A549 (cell line): ENCODE results near the gene CYP2S1. TPM values are rescaled to one million over a fixed set of nuclear protein-coding genes. Genes with fewer than 3 reads are reported as not detected.

Experiments
- ATAC-seq, 2 experiments: fragments of 200-7000 bp in 1 of 2; fragments of >200 bp in 1 of 2; cut with Nextera tagmentation in 1 of 2; cut with Tn5 transposase in 1 of 2; 3 replicates each; pipeline versions ENCODE4 v1.8.0 to v1.9.1; 2018 to 2020; ENCODE audit warnings: mild to moderate bottlenecking in 1 of 2, moderate library complexity in 1 of 2
- CTCF ChIA-PET: fragments of 300-600 bp; sonication (Branson Sonifier 250); formaldehyde crosslinking; extraction: SDS; loops from one replicate; lab custom pipeline; 2021; ENCODE audit warnings: antibody characterized with exemption, inconsistent platforms; lab: Yijun Ruan, JAX
- POLR2A ChIA-PET: fragments of 350-600 bp; formaldehyde crosslinking; extraction: SDS; loops from one replicate; lab custom pipeline; 2021; ENCODE audit warnings: antibody characterized with exemption, inconsistent platforms; lab: Yijun Ruan, JAX
- DNase-seq, 2 experiments: peaks; one replicate each; pipeline versions ENCODE4 v3.0.0 to v3.0.0-alpha.2; 2011 to 2016; ENCODE audit warnings: low read depth in 1 of 2, low spot score in 1 of 2
- FAIRE-seq: peaks from 2 replicates; lab custom pipeline; 2011; peaks lifted over from hg19 to GRCh38; lab: Jason Lieb, UNC
- H3K27ac ChIP-seq, 2 experiments: fragments of >200 bp; sonication (Bioruptor Twin); formaldehyde crosslinking; 3 replicates each; pipeline ENCODE4 v1.5.1; 2016 to 2017
- H3K4me1 ChIP-seq: fragments of >200 bp; sonication (Bioruptor Twin); formaldehyde crosslinking; 3 replicates; pipeline ENCODE4 v1.6.1; 2016
- H3K4me2 ChIP-seq: fragments of >200 bp; sonication (Bioruptor Twin); formaldehyde crosslinking; 3 replicates; pipeline ENCODE4 v1.6.1; 2016
- H3K4me3 ChIP-seq: fragments of >200 bp; sonication (Bioruptor Twin); formaldehyde crosslinking; 3 replicates; pipeline ENCODE4 v1.5.1; 2016
- H3K9me3 ChIP-seq: fragments of >200 bp; sonication (Bioruptor Twin); formaldehyde crosslinking; 3 replicates; pipeline ENCODE4 v1.6.1; 2016
- BHLHE40 ChIP-seq: IDR thresholded peaks from 2 replicates; pipeline ENCODE4 v1.6.1; 2012; ENCODE audit warnings: low read depth, low read length, inconsistent platforms
- CBX2 ChIP-seq: fragments of 200-600 bp; sonication (generic); IDR thresholded peaks from 2 replicates; pipeline ENCODE4 v1.6.1; 2016; ENCODE audit warnings: low read depth, mild to moderate bottlenecking, borderline replicate concordance
- CBX8 ChIP-seq: fragments of 200-600 bp; sonication (generic); IDR thresholded peaks from 2 replicates; pipeline ENCODE4 v1.6.1; 2016
- E2F6 ChIP-seq: IDR thresholded peaks from 2 replicates; pipeline ENCODE4 v1.6.1; 2012; ENCODE audit warnings: low read depth, borderline replicate concordance
- ELK1 ChIP-seq: fragments of 150-350 bp; IDR thresholded peaks from 2 replicates; pipeline ENCODE4 v1.6.1; 2014; ENCODE audit warnings: low read depth, mild to moderate bottlenecking, low read length
- FOSB ChIP-seq: fragments of 250-450 bp; sonication (Bioruptor Pico); IDR thresholded peaks from 2 replicates; pipeline ENCODE4 v1.5.0; 2020; ENCODE audit warnings: mild to moderate bottlenecking, moderate library complexity
- FOSL2 ChIP-seq, 2 experiments: fragments of 450-650 bp in 1 of 2; fragments of >200 bp in 1 of 2; sonication (Bioruptor Twin) in 1 of 2; formaldehyde crosslinking; IDR thresholded peaks; 2 replicates each; pipeline versions ENCODE4 v1.5.0 to v1.6.1; 2016 to 2020; ENCODE audit warnings: mild to moderate bottlenecking in 1 of 2, moderate library complexity in 1 of 2
- FOXS1 ChIP-seq: fragments of 250-450 bp; sonication (Bioruptor Pico); IDR thresholded peaks from 2 replicates; pipeline ENCODE4 v1.5.0; 2020; ENCODE audit warnings: mild to moderate bottlenecking, moderate library complexity
- HDAC2 ChIP-seq: fragments of 200-600 bp; sonication (generic); IDR thresholded peaks from 2 replicates; pipeline ENCODE4 v1.6.1; 2016
- HOXB5 ChIP-seq: fragments of 250-450 bp; sonication (Bioruptor Pico); IDR thresholded peaks from 2 replicates; pipeline ENCODE4 v1.5.0; 2020; ENCODE audit warnings: mild to moderate bottlenecking, moderate library complexity
- JUNB ChIP-seq: fragments of >200 bp; sonication (Bioruptor Twin); formaldehyde crosslinking; IDR thresholded peaks from 2 replicates; pipeline ENCODE4 v1.6.1; 2016
- KDM1A ChIP-seq: fragments of 200-600 bp; sonication (generic); IDR thresholded peaks from 2 replicates; pipeline ENCODE4 v1.6.1; 2016; ENCODE audit warnings: low read depth, mild to moderate bottlenecking
- KDM5A ChIP-seq: fragments of 200-600 bp; sonication (generic); IDR thresholded peaks from 2 replicates; pipeline ENCODE4 v1.6.1; 2016; ENCODE audit warnings: antibody characterized with exemption, mild to moderate bottlenecking
- MAFK ChIP-seq: fragments of 450-650 bp; IDR thresholded peaks from 2 replicates; pipeline ENCODE4 v1.6.1; 2014; ENCODE audit not compliant: partially characterized antibody
- MAZ ChIP-seq: fragments of 150-350 bp; IDR thresholded peaks from 2 replicates; pipeline ENCODE4 v1.6.1; 2014; ENCODE audit warnings: antibody characterized with exemption, low read depth, low read length, borderline replicate concordance
- MYC ChIP-seq: IDR thresholded peaks from 2 replicates; pipeline ENCODE4 v1.6.1; 2012; ENCODE audit warnings: mild to moderate bottlenecking, inconsistent platforms, low read length, improper control_type of control experiment, borderline replicate concordance
- NFE2L2 ChIP-seq: fragments of 150-350 bp; conservative IDR thresholded peaks from 2 replicates; pipeline ENCODE4 v1.6.1; 2014; ENCODE audit warnings: low read length
- NPAS2 ChIP-seq: fragments of 250-450 bp; sonication (Bioruptor Pico); IDR thresholded peaks from 2 replicates; pipeline ENCODE4 v1.8.0; 2022; ENCODE audit warnings: mild to moderate bottlenecking, moderate library complexity, borderline replicate concordance
- POLR2AphosphoS2 ChIP-seq: conservative IDR thresholded peaks from 2 replicates; pipeline ENCODE4 v1.6.1; 2012; ENCODE audit warnings: low read length, improper control_type of control experiment, inconsistent platforms
- RARB ChIP-seq: fragments of 250-450 bp; sonication (Bioruptor Pico); IDR thresholded peaks from 2 replicates; pipeline ENCODE4 v1.8.0; 2021; ENCODE audit warnings: mild to moderate bottlenecking, moderate library complexity
- RCOR1 ChIP-seq: fragments of 150-350 bp; IDR thresholded peaks from 2 replicates; pipeline ENCODE4 v1.6.1; 2014; ENCODE audit warnings: antibody characterized with exemption, low read length, low read depth
- RFX5 ChIP-seq: fragments of 450-650 bp; IDR thresholded peaks from 2 replicates; pipeline ENCODE4 v1.7.1; 2014; ENCODE audit warnings: antibody characterized with exemption, mild to moderate bottlenecking, moderate library complexity
- RNF2 ChIP-seq: fragments of 200-600 bp; sonication (generic); IDR thresholded peaks from 2 replicates; pipeline ENCODE4 v1.6.1; 2016; ENCODE audit warnings: low read depth, mild to moderate bottlenecking, antibody characterized with exemption, moderate library complexity, borderline replicate concordance
- SMC3 ChIP-seq: fragments of >200 bp; sonication (Bioruptor Twin); formaldehyde crosslinking; IDR thresholded peaks from 3 replicates; pipeline ENCODE4 v1.6.1; 2018; ENCODE audit warnings: inconsistent platforms
- TFCP2L1 ChIP-seq: fragments of 250-450 bp; sonication (Bioruptor Pico); IDR thresholded peaks from 2 replicates; pipeline ENCODE4 v1.5.0; 2021; ENCODE audit warnings: mild to moderate bottlenecking
- TP53 ChIP-seq: fragments of 250-450 bp; sonication (Bioruptor Pico); IDR thresholded peaks from 2 replicates; pipeline ENCODE4 v1.5.0; 2021; ENCODE audit warnings: mild to moderate bottlenecking, moderate library complexity
- ZC3H11A ChIP-seq: fragments of 450-650 bp; IDR thresholded peaks from 2 replicates; pipeline ENCODE4 v1.6.1; 2014; ENCODE audit warnings: antibody characterized with exemption, mild to moderate bottlenecking
- WGBS: methylation state at CpG from one replicate; pipeline ENCODE4 v1.1.6; 2017; ENCODE audit errors: missing lambda C conversion rate; 5-methylcytosine and 5-hydroxymethylcytosine counted together
- polyA plus RNA-seq, 4 experiments: library from polyadenylated mRNA; depleted of rRNA in 3 of 4; stranded (reverse); fragments of >200 nt; fragmentation: RNase III in 1 of 4; extraction: RNeasy Plus Mini Kit Qiagen cat#74134 plus additional on column Dnase treatment in 1 of 4; gene quantifications; 2 replicates in 3 of 4; 3 replicates in 1 of 4; pipeline ENCODE4 v1.2.3, GENCODE V29; 2011 to 2017
- TF ChIP-seq, protein P1 (sequence below): fragments of 450-650 bp; IDR thresholded peaks from 2 replicates; pipeline ENCODE4 v1.6.1; 2014; ENCODE audit warnings: antibody characterized with exemption
- TF ChIP-seq, protein P2 (sequence below): fragments of 200-600 bp; sonication (generic); IDR thresholded peaks from 2 replicates; pipeline ENCODE4 v1.6.1; 2016; ENCODE audit warnings: antibody characterized with exemption, mild to moderate bottlenecking, moderate library complexity
- TF ChIP-seq, protein P3 (sequence below): fragments of >200 bp; sonication (Bioruptor Twin); formaldehyde crosslinking; IDR thresholded peaks from 3 replicates; pipeline ENCODE4 v1.5.1; 2016
- TF ChIP-seq, protein P4 (sequence below): IDR thresholded peaks from 2 replicates; pipeline ENCODE4 v1.6.1; 2012

Gene CYP2S1
- polyA plus RNA-seq, 2 of the 4 experiments (the other 2 are of a cell fraction), result 8.6 to 28.1 TPM

DNA sequence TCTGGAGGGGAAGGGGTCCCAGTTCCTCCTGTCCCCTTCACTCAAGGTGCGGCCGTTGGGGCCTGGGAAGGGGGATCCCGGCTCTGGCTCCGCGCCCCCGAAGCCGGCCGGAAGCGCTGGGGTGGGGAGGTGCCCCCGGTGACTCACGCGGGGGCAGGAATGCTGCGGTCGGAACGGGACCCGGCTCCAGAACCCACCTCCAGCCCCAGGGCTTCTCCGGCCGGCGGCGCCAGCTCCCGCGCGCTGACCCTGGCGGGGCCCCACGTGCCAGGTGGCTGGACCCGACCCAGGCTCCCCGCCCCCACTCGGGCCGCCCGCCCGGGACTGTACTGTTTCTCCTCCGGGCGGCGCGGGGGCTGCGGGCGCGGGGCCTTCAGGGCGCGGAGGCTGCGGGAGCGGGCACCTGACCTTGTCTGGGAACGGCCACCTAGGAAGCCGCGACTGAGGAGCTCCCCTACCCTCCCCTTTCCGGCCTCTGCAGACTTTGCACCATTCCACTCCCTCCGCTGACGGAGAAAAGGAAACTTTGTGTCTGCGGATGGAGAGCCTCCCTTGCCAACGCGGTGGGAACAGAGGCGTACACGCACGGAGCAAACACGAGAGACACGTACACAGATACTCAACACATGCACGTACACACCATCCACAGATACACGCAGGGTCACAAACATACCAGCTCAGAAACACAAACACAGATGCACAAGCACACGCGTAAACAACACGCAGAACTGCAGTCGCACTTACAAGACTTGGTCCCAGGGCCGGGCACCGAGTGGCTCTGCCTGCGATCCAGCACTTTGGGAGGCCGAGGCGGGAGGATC is 33.2 kb downstream of the CYP2S1 start:
- ChIA-PET POLR2A (interaction anchor here (0.6 to 4.9 kb wide), 24 partner anchors 8 to 512 kb away, joined by 3 to 85 read pairs (median 4); partner anchors contain the start of genes B9D2, CCDC97, CYP2S1 and DMAC2), CTCF (interaction anchor here (0.7 to 16.4 kb wide), 13 partner anchors 9 to 83 kb away, joined by 3 to 295 read pairs (median 5); partner anchors contain the start of gene HNRNPUL1)
- peak; percentile 96 for FAIRE-seq
- Histone ChIP-seq H3K9me3 (no peaks in the 10 kb centered on the region), H3K27ac (peak overlapping the region; percentile 91 to 95), H3K4me3 (peak overlapping the region; percentile 41), H3K4me2 (peak overlapping the region; percentile 91), H3K4me1 (peaks cover 64% of the 10 kb centered on the region)
- 4% methylated on average over 55 of the region's 67 CpGs for WGBS
- DNase-seq, result peak; percentile 95 to 97
- ATAC-seq, result peak; percentile 73 to 77
- no peak for TF ChIP-seq NFE2L2
- TF ChIP-seq ZC3H11A, result no peak
- TF ChIP-seq SMC3, result no peak; the same call in 1 of the 3 replicates
- TF ChIP-seq, protein P1, sequence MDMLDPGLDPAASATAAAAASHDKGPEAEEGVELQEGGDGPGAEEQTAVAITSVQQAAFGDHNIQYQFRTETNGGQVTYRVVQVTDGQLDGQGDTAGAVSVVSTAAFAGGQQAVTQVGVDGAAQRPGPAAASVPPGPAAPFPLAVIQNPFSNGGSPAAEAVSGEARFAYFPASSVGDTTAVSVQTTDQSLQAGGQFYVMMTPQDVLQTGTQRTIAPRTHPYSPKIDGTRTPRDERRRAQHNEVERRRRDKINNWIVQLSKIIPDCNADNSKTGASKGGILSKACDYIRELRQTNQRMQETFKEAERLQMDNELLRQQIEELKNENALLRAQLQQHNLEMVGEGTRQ, result peak; percentile 49
- peak; percentile 51; the same call in 1 of the 2 replicates for TF ChIP-seq POLR2AphosphoS2
- TF ChIP-seq, protein P2, sequence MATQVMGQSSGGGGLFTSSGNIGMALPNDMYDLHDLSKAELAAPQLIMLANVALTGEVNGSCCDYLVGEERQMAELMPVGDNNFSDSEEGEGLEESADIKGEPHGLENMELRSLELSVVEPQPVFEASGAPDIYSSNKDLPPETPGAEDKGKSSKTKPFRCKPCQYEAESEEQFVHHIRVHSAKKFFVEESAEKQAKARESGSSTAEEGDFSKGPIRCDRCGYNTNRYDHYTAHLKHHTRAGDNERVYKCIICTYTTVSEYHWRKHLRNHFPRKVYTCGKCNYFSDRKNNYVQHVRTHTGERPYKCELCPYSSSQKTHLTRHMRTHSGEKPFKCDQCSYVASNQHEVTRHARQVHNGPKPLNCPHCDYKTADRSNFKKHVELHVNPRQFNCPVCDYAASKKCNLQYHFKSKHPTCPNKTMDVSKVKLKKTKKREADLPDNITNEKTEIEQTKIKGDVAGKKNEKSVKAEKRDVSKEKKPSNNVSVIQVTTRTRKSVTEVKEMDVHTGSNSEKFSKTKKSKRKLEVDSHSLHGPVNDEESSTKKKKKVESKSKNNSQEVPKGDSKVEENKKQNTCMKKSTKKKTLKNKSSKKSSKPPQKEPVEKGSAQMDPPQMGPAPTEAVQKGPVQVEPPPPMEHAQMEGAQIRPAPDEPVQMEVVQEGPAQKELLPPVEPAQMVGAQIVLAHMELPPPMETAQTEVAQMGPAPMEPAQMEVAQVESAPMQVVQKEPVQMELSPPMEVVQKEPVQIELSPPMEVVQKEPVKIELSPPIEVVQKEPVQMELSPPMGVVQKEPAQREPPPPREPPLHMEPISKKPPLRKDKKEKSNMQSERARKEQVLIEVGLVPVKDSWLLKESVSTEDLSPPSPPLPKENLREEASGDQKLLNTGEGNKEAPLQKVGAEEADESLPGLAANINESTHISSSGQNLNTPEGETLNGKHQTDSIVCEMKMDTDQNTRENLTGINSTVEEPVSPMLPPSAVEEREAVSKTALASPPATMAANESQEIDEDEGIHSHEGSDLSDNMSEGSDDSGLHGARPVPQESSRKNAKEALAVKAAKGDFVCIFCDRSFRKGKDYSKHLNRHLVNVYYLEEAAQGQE, result peak; percentile 25; the same call in 1 of the 2 replicates
- TF ChIP-seq RNF2, result peak; percentile 76; the same call in 1 of the 2 replicates
- TF ChIP-seq NPAS2, result peak; percentile 73; the same call in 1 of the 2 replicates
- TF ChIP-seq FOSB, result peak; percentile 91
- no peak for TF ChIP-seq CBX8
- TF ChIP-seq RFX5, result peak; percentile 39
- TF ChIP-seq HDAC2, result no peak; the same call in 1 of the 2 replicates
- TF ChIP-seq, protein P3, sequence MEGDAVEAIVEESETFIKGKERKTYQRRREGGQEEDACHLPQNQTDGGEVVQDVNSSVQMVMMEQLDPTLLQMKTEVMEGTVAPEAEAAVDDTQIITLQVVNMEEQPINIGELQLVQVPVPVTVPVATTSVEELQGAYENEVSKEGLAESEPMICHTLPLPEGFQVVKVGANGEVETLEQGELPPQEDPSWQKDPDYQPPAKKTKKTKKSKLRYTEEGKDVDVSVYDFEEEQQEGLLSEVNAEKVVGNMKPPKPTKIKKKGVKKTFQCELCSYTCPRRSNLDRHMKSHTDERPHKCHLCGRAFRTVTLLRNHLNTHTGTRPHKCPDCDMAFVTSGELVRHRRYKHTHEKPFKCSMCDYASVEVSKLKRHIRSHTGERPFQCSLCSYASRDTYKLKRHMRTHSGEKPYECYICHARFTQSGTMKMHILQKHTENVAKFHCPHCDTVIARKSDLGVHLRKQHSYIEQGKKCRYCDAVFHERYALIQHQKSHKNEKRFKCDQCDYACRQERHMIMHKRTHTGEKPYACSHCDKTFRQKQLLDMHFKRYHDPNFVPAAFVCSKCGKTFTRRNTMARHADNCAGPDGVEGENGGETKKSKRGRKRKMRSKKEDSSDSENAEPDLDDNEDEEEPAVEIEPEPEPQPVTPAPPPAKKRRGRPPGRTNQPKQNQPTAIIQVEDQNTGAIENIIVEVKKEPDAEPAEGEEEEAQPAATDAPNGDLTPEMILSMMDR, result no peak
- TF ChIP-seq CBX2, result no peak
- peak; percentile 86 for TF ChIP-seq FOXS1
- TF ChIP-seq MYC, result peak; percentile 93
- TF ChIP-seq MAFK, result no peak
- TF ChIP-seq, protein P4, sequence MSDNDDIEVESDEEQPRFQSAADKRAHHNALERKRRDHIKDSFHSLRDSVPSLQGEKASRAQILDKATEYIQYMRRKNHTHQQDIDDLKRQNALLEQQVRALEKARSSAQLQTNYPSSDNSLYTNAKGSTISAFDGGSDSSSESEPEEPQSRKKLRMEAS, result peak; percentile 72
- TF ChIP-seq RCOR1, result no peak; the same call in 1 of the 2 replicates
- TF ChIP-seq KDM5A, result no peak
- peak; percentile 65 for TF ChIP-seq MAZ
- TF ChIP-seq TP53 (CRISPR knock-in tag), result peak; percentile 65
- peak; percentile 85 for TF ChIP-seq TFCP2L1 (CRISPR knock-in tag)
- TF ChIP-seq RARB (CRISPR knock-in tag), result peak; percentile 67; the same call in 1 of the 2 replicates
- TF ChIP-seq ELK1, result 0 out of 2 replicates have a peak, but pooled peaks have one; percentile 73
- TF ChIP-seq HOXB5 (CRISPR knock-in tag), result peak; percentile 97
- TF ChIP-seq FOSL2 (IDR thresholded peaks at IDR 0.05), result peak; percentile 62
- peak; percentile 96 for TF ChIP-seq FOSL2 (CRISPR knock-in tag; IDR thresholded peaks at IDR 0.05)
- TF ChIP-seq BHLHE40, result peak; percentile 95
- TF ChIP-seq JUNB, result peak; percentile 98
- TF ChIP-seq E2F6, result no peak; the same call in 1 of the 2 replicates
- 0 out of 2 replicates have a peak, but pooled peaks have one; percentile 3 for TF ChIP-seq KDM1A
